ENCODE data around the gene KLLN.
"Not testable (repeated sequence)": the region's sequence is repeated elsewhere in the genome, so short reads cannot be mapped to it uniquely, and the experiment has no call there.

Gene KLLN, protein sequence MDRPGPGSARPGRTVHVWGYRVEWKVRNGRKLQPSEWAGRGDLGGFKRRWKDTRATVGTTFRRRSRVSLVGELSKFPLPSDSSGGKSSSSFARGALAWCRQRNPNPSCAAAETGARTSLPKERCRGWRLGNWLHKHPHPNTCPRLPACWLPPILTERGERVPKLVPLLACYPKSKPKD

DNA sequence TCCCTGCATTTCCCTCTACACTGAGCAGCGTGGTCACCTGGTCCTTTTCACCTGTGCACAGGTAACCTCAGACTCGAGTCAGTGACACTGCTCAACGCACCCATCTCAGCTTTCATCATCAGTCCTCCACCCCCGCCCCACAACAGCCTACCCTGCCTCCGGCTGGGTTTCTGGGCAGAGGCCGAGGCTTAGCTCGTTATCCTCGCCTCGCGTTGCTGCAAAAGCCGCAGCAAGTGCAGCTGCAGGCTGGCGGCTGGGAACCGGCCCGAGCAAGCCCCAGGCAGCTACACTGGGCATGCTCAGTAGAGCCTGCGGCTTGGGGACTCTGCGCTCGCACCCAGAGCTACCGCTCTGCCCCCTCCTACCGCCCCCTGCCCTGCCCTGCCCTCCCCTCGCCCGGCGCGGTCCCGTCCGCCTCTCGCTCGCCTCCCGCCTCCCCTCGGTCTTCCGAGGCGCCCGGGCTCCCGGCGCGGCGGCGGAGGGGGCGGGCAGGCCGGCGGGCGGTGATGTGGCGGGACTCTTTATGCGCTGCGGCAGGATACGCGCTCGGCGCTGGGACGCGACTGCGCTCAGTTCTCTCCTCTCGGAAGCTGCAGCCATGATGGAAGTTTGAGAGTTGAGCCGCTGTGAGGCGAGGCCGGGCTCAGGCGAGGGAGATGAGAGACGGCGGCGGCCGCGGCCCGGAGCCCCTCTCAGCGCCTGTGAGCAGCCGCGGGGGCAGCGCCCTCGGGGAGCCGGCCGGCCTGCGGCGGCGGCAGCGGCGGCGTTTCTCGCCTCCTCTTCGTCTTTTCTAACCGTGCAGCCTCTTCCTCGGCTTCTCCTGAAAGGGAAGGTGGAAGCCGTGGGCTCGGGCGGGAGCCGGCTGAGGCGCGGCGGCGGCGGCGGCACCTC lies at the start of gene KLLN, which contains the start of gene PTEN:
KLLN (minus strand) TSS at position 481 of the 891 bp plus-strand sequence. CDS start 1,046 bp downstream, outside the sequence.
PTEN (plus strand) TSS at position 573 of the 891 bp plus-strand sequence. CDS start 845 bp downstream, outside the sequence.
- DNase-seq, result peak; percentile 84

GRCh38 chr10:87903396-87903795 lies 40.1 kb upstream of the KLLN start:
- DNase-seq, result not testable (repeated sequence)

- DNase-seq, result not testable (repeated sequence)
Observed at GRCh38 chr10:87897957-87898356, 34.6 kb upstream of the KLLN start.

DNA sequence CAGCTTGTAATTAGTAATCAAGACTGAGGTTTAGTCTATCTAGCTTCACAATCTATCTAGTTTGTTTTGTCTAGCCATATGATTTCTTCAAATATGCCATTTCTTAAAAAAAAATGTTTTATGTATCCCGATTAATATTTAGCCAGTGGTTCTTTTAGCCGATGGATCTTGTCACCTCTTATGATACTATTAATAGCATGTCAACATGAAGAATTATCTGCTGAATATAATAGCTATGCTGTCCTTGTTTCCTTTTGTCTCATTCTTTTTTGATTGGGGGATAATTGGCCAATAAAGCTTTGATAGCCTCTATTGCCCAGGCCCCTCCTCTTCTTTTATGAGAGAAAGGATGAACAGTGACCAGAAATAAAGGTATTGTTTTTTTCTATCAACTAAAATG lies 32.9 kb upstream of the KLLN start:
- no peak for DNase-seq

DNA sequence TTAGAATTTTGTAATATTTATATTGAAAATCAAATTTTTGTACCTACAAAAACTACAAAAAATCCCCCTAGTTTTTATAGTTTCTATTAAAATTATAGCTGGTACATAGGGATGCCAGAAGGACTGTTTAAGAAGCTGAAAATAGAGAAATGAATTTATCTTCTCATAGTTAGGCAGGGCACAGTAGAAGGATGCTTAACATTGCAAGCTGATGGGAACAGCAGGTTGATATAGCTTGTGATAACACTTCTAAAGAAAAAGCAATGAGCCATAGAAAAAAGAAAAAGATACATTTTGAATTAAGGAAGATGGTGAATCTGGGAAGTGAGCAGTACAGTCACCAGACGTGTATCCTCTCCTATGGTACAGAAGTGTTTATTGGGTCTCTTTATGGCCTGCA lies 32.1 kb upstream of the KLLN start:
- DNase-seq, result no peak

DNA sequence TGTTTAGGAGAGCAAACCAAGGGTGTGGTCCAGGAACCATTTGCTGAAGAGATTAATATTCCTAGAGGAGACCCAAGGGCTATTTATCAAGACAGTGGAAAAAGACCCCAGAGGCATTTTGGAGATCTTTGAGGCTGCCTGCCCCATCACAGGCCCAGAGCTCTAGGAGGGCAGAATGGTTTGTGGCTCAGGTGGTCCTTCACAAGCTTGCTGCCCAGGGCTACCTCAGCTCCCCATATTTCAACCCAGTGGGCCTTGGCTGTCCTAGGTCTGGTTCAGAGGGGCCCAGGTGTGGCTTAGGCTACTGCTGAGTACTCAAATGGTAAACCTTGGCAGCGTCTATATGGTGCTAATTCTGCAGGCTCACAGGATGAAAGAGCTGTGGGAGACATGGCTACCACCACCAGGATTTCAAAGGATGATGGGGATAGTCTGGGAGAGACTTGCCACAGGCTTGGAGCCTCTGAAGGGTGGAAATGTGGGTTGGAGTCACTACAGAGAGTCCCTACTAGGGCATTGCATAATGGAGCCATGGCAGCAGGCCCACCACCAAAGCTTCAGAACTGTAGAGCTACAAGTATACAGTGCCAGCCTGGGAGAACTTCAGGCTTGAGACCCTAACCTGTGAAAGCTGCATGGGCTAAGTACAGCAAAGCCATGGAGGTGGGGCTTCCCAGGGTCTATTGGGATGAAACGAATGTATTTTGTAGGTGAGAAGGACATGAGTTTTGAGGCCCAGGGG lies 24.4 kb upstream of the KLLN start:
- no peak for DNase-seq

DNA sequence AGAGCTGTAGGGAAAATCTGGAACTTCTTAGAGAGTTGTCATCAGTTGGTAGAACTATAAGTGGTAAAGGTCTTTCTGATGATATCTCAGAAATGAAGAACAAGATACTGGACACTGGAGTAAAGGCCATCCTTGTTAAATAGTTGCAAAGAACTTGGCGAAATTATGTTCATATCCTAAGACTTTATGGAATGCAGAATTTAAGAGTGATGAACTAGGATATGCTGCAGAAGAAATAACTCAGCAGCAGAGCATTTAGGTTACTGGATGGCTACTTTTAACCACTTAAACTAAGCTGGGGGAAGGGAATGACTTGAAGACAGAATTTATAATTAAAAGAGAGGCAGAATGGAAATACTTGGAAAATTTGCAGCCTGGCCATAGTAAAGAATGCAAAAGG lies 23.8 kb upstream of the KLLN start:
- no peak for DNase-seq

DNA sequence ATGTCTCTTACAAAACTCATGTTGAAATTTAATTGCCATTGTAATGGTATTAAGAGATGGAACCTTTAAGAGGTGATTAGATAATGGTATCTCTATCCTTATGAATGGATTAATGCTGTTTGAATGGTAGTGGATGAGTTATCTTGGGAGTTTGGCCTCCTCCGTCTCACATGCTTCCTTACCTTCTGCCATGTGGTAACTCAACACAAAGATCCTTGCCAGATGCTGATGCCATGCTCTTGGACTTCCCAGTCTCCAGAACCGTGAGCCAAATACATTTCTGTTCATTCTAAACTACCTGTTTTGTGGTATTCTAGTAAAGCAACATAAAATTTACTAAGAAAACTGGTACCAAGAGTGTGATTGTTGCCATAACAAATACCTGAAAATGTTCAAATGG lies 23.3 kb upstream of the KLLN start:
- DNase-seq, result no peak

GRCh38 chr10:87882555-87883294 lies 19.4 kb upstream of the KLLN start:
- no peak for DNase-seq

DNA sequence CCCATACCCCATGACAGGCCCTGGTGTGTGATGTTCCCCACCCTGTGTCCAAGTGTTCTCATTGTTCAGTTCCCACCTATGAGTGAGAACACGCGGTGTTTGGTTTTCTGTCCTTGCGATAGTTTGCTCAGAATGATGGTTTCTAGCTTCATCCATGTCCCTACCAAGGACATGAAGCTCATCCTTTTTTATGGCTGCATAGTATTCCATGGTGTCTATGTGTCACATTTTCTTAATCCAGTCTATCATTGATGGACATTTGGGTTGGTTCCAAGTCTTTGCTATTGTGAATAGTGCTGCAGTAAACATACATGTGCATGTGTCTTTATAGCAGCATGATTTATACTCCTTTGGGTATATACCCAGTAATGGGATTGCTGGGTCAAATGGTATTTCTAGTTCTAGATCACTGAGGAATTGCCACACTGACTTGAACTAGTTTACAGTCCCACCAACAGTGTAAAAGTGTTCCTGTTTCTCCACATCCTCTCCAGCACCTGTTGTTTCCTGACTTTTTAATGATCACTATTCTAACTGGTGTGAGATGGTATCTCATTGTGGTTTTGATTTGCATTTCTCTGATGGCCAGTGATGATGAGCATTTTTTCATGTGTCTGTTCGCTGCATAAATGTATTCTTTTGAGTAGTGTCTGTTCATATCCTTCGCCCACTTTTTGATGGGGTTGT lies 18.2 kb upstream of the KLLN start:
- not testable (repeated sequence) for DNase-seq

DNA sequence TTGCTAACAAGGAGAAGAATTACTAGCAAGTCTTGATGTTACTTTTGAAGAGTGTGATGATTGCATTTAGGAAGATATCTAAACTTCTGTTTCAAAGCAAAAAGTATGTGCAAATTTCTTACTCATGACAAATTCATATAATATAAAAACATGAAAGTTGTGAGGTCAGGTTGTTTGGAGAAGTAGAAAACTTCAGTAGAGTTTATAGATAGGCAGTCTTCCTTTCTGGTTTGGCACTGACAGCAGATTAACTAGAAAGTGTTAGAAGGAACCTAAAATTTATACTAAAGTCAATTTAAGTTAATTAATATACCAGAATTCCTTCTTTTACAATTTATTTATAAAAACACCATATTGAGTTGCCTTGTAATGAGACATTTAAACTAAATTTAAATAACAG lies 17.0 kb upstream of the KLLN start:
- DNase-seq, result no peak

GRCh38 chr10:87878664-87879459 lies 15.5 kb upstream of the KLLN start:
- no peak for DNase-seq

DNA sequence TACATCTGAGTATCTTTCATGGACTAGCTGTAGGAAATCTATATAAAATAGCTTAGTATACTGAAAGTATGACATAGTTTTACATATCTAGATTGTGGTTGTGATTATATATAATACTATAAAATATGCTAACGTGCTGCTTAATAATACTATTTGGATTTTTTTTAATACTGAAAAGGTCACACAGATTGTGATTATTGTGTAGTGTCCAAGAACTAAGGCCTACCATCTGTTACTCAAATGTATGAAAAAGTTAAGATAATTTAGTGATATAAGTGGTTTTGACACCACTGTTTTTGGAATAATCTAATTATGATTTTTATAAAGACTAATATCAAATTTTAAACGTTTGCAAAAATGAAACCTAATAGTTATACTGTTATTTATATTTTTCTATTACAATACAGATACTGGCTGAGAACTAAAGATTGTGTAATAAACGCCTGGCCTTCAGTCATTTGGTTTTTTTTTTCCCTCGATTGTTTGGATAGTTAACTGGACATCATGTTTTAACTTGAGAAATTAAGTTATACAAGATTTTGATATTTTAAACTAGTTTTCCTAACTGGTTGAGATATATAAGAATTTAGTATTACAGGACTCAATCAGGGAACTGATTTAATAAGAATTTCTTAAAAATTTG lies 12.7 kb upstream of the KLLN start:
- DNase-seq, result no peak

GRCh38 chr10:87873656-87874055 lies 10.3 kb upstream of the KLLN start:
- no peak for DNase-seq

GRCh38 chr10:87872828-87873227 lies 9.5 kb upstream of the KLLN start:
- no peak for DNase-seq

DNA sequence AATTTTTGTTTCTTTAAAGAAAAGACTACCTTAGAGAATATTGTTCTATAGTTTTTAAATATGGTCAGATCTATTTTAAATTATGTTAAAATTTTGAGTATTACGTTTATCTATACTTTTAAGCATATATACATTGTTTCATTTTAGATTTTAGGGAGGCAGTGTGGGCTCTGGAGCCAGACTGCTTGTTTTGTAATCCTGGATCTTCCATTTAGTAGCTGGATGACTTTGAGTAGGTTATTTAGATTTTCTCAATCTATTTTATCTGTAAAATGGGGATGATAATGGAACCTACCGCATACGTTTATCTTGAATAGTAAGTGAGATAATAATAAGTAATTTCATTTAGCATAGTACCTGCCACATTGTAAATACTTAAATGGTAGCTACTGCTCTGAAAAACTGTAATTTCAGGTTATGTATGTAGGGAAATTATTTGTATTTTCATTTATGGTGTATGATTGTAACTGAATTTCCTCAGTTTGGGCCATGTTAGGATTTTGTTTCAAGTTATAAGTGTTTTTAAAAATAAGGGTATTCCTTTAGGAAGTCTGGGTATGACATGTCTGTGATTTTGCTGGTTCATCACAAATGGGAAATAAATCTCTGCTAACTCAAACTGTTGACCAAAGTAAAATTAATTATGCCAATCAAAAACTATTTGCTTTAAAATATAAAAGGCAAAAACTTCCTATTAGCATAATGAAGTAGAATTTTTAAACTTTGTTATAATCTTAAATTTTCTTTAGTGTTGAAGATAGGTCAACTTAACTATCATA lies 6.6 kb upstream of the KLLN start:
- no peak for DNase-seq

DNA sequence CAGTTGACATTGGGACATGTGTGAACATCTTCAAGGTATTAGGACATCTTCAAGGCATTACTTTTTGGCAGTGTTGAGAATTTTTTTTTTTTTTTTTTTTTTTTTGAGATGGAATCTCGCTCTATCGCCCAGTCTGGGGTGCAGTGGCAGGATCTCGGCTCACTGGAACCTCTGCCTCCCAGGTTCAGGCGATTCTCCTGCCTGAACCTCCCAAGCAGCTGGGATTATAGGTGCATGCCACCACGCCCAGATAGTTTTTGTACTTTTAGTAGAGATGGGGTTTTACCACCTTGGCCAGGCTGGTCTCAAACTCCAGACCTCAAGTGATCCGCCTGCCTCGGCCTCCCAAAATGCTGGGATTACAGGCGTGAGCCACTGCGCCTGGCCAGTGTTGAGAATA lies 5.8 kb upstream of the KLLN start:
- DNase-seq, result not testable (repeated sequence)

DNA sequence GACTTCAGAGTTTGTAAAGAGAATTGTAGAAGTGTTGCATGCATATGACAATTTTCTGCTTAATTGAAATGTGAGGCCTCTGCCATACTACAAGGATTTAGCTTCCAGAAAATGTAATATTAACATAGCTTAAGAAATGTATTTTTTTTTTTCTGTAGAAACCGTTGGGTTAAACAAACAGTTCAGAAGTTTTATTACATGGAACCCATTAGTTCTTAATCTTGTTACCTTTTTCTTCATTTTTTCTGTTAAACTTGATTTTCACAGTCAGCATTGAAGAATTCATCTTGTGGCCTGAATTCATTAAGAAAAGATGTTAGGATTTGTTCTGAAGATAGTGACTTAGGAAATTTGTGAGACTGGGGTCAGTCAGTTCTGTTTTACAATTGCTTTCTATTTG lies 4.9 kb upstream of the KLLN start:
- DNase-seq, result no peak

- no peak for DNase-seq
Observed at GRCh38 chr10:87867453-87867852, 4.1 kb upstream of the KLLN start.

DNA sequence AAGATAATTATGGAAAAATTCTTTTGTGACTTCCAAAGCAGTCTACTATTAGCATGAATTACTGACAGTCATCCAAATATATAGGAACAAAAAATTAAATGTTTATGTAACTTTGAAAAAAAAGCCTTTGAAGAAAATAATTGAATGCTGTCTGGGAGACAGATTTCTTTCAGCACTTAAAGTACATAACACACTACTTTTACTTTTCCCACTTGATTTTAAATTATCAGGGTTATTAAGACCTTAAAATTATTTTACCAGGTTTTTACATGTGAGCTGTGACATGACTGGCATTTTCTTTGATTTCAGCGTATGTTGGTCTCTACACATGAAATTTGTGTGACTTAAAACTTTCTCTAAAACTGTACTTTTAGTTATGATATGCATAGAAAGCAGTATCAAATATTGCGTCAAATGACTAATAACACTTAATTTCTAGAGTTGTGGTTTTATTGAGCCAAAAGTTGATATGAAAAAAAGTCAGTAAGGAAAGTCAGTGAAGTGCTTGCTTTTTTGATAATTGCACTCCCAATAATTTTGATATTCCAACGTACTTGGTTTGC lies 3.2 kb upstream of the KLLN start:
- DNase-seq, result no peak
